Eye (tissue), 1 donor: ENCODE data around the gene TBCCD1.
"Not testable (repeated sequence)": the region's sequence is repeated elsewhere in the genome, so short reads cannot be mapped to it uniquely, and the experiment has no call there.

Experiments used
- DNase-seq: peaks from one replicate; pipeline ENCODE4 v3.0.0-alpha.2; 2015

The TBCCD1 gene

DNA sequence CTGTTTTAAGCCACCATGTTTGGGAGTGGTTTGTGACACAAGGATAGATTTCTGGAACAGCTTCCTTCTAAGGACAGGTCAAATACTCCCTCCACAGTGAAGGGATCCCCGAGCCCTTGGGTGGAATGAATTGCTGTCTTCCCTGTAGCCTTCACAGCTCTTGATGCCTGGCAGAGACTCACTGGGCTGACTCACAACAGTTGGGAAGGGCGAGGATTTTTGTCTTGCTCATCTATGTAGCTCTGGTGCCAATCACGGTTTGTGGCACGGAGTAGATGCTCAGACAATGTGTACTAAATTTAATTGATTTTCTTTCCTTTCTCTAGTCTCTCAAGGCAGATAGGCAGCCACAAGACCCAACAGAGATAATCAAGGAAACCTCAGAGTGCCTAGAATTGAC, 49.9 kb downstream of the TBCCD1 start:
- no peak for DNase-seq

DNA sequence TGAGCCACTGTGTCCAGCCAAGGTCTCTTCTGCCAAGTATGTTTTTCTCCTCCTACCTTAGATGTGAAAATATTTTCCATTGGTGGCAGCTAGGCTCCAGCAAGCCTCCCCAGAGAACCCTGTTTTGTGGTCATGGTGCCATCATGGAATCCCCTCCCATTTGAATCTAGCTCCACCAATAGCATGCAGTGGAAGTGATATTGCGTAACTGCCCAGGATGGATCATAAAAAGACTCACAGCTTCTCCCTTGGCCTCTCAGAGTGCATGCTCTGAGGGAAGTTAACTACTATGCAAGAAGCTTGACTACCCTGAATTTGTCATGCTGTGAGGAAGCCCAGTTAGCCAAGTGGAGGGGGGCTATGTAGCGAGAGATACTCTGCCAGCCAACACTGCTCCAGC, 50.5 kb downstream of the TBCCD1 start:
- DNase-seq: no peak

DNA sequence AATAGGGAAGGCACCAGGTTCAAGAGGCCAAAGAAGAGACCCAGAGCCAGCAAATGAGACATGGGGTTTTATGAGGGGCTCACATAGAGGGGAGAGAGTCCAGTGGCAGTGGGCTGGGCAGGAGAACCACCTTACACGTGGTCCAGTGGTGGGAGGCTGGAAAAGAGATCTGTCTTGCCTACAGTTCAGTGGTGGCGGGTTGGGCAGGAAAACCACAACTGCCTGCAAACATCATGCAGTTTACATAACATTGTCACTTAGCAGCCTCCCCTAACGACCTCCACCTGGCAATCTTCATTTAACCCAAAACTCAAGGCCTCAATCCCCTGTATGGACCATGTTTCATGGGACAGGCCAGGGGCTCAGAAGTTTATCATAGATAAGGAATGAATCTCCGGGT, 52.0 kb downstream of the TBCCD1 start:
- no peak for DNase-seq

DNA sequence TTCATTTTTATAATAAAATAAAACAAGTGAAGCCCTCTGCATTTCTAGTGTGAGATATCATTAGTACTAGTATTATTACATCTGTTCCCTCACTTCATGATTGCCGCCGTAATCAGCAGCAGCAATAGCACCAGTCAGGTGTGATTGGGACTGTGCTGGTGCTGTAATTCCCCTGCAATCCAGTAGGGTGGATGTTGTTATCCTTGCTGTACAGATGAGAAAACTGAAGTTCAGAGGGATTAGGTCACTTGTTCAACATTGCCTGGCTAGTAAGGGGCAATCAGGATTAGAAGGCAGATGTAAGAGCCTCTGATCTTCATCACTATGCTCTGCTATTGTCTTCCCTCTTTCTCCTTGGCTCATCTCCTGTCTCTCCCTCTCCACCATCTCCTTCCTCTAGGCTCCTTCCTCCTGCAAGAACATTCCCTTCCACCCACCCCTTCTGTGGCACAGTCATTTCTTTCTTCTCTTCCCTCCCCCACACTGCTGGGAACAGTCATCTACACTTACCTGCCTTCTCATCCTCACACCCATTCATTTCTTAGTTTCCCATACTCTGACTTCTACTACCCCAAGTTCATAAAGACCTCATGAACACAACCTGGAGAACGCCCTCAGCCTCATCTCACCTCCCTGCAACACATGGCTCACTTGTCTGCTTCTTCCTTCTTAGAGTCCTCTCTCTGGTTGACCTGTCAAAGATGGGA, 52.7 kb downstream of the TBCCD1 start:
- no peak for DNase-seq

DNA sequence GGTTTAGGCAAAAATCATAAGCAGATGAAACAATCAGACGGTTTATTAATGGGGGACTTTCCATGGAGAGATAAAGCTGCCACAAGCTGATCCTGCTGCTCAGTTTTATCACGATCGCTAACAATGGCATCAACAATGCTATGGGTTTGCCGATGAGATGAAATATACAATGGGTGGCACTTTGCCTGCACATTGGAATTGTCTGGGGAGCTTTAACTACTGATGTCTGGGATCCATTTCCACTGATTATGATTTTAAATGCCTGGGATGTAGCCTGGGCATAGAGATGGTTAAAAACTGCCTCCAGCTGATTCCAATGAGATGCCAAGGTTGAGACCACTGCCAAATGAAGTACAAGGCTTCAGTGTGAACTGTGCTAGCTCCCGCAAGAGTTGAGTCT, 53.8 kb downstream of the TBCCD1 start:
- DNase-seq: no peak

DNA sequence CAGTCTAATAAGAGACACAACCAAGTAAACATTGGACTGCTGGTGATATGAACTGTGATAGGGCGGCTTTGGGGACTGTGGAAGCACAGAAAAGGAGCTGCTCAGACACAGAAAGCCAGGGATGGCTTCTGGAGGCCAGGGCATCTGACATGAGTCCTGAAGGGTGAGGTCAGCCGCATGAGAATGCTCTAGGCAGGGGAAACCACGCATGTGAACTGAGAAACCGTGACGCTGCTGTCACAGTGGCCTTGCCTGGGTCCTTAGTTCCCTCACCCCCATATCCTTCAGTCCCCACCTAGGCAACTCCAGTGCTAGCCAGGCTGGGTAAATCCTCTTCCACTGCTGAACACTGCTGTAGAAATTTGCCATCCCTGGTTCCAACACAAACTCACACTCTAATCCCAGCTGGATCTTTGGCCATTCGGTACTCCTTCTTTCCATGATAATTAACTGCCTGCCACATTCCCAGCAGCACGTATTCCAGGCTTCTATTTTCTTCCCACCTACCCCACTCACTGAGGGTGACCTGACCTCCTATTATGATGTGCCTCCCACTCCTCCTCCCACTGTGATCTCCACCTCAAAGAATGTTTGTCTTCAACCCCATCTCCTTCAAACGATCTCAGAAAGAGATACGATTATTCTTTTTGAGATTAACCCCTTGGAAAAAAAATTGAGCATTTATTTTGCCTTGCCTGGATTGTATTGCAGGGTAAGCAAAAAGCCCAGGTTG, 54.4 kb downstream of the TBCCD1 start:
- DNase-seq: no peak

GRCh38 chr3:186511702-186512101, 55.4 kb downstream of the TBCCD1 start:
- DNase-seq: no peak

- no peak for DNase-seq
Measured at GRCh38 chr3:186511245-186511644, 55.9 kb downstream of the TBCCD1 start.

GRCh38 chr3:186510374-186511079, 56.6 kb downstream of the TBCCD1 start:
- no peak for DNase-seq

DNA sequence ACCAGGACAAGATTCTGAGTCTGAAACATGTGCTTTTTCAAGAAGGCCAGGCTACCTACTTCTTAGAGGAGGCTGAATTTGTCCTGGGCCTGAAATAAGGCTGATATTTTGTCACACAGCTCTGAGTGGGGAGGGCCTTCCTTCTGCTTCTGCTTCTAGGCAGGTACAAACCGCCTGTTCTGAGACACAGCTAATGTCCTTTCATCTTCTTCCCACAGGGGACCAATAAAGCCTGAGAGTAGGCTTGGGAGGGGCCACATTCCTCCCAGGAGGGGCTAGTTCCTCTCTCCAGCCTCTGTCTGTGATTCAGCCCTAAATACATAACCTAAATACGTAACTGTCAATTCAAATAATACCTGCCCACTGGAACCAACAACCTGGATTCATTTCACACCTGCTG, 57.7 kb downstream of the TBCCD1 start:
- DNase-seq: no peak

GRCh38 chr3:186506857-186507256, 60.3 kb downstream of the TBCCD1 start:
- no peak for DNase-seq

GRCh38 chr3:186506191-186506739, 60.9 kb downstream of the TBCCD1 start:
- DNase-seq: no peak

- no peak for DNase-seq
Measured at GRCh38 chr3:186502966-186503712, 64.0 kb downstream of the TBCCD1 start.

DNA sequence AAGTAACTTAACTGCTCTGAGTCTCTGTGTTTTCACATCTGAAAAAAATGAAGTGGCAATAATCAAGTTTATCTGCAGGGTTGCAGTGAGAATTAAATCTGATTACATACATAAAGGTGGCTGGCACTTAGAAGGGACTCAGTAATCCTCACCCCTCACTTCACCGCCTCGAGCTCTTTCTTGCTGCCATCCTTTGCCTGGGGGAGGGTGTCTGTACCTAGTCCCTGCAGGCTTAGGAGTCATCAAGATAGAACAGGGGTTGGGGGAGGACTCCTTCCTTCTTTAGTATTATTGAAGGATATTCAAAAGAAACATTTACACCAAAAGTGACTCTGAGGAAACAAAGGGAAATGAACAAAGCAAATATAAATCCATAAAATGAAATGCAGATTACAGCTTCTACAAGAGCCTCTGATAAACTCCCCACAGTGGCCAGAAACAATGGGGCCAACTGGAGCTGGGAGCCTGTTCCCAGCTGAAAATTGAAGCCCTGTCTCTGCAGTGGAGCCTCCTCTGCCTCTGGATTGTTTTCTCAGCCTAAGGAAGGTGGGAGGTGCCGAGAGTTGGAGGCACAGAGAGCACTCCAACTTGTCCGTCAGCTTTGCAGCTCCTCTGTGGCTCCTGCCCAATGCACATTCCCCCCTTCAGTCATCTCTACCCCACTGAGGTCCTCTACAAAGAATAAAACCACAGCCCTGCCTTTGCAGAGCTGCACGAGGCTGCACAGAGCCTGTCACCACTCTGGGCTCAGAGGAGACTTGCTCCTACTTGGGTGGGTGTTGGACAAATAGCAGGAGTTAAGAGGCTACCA, 64.8 kb downstream of the TBCCD1 start:
- no peak for DNase-seq

DNA sequence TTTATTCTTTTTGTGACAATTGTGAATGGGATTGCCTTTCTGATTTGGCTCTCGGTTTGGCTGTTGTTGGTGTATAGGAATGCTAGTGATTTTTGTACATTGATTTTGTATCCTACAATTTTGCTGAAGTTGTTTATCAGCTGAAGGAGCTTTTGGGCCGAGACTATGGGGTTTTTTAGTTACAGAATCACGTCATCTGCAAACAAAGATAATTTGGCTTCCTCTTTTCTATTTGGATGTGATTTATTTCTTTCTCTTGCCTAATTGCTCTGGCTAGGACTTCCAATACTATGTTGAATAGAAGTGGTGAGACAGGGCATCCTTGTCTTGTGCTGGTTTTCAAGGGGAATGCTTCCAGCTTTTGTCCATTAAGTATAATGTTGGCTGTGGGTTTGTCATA, 67.2 kb downstream of the TBCCD1 start:
- not testable (repeated sequence) for DNase-seq

- not testable (repeated sequence) for DNase-seq
Measured at GRCh38 chr3:186498022-186498421, 69.1 kb downstream of the TBCCD1 start.

DNA sequence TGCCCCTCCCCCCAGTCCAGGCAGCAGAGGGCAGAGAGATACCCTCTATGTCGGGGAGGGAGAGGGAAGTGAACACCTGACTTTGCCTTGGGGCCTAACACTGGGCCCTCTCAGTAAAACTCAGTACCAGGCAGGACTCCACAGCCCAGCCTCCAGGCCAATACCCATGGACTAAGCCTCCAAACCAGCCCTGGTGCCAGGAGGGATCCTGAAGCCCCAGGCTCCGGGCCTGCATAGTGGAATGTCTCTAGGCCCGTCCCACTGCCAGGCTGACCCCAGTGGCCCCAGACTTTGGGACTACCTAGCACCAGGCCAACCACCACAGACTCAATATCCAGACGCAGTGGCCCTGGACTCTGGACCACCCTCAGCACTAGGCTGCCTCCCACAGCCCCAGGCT, 69.5 kb downstream of the TBCCD1 start:
- no peak for DNase-seq

GRCh38 chr3:186496635-186497034, 70.5 kb downstream of the TBCCD1 start:
- DNase-seq: no peak
